Stimulated activated CD8-positive, alpha-beta memory T cell treated with anti-CD3 and anti-CD28 coated beads, Interleukin-4, amount 100 ng/mL, for 4 hours (primary cell): ENCODE measurements around the gene ABTB1.

Experiments used
- DNase-seq, 2 donors: peaks; one replicate each; pipeline ENCODE4 v3.0.0-alpha.2; 2020; ENCODE audit warnings: low read depth in 2 of 2, low spot score in 1 of 2

ABTB1 gene

GRCh38 chr3:127718245-127718915 lies 45.6 kb downstream of the ABTB1 start:
- no peak for DNase-seq

DNA sequence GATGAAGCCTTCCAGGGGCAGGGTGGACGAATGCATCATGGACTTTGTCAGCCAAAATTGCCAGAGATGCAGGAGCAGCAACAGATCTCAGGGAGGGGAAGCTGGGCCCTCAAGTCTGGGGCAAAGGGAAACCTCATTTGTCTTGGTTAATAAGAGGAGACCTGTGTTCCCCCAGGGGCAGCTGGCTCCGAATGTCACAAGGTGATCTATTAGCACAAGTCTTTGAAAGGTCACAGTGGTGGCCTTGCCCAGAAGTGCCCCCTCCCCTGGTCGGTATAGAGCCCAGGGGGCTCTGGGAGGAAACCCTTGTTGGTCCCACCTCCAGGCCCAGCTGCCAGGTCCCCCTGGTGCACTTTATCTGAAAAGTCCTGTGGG lies 46.2 kb downstream of the ABTB1 start:
- no peak for DNase-seq

DNA sequence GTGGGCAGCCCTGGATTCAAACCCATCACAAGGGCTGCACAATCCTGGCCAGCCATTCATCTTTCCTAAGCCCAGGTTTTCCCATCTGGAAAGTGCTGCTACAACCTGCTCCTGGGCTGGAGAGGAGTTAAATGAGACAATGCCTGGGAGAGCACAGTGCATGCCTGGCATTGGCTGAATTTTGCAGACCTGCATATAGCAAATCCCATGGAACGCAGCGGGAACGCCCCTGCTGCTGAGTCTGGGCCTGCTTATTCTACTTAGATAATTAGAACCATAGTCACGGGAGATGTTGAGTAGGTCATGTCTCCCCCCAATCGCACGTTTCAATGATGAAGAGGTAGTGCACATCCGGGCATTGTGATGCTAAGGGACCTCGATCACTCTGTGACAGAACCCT lies 46.6 kb downstream of the ABTB1 start:
- DNase-seq, result no peak

DNA sequence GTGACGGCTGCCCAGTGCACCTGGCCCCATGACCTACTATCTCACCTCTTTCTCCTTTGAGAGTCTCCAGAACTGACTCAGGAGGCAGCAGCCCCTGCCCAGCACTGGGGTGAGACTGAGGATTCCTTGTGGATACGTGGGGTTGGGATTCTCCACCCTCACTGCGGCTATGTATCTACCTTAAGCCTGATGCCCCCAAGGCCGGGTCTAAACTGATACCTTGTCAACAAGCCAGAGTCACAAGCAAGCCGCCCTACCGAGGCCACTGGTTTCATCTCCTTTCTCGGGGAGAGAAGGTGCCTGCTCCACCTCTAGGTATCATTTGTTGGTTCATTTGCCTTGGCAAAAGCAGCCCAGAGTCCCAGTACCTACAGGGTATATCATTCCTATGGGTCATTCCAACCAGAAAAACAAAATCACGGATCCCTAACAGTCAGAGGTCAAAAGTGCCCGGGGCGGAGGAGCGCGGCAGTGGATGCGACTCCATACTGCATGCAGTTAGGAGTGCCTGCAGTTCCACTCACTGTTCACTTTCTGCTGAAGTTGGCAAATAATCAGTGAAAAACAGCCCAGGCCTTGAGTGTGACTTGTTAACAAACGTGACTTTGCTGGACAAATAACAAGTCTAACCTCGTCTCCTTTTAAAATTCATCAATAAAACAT lies 47.5 kb downstream of the ABTB1 start:
- no peak for DNase-seq

DNA sequence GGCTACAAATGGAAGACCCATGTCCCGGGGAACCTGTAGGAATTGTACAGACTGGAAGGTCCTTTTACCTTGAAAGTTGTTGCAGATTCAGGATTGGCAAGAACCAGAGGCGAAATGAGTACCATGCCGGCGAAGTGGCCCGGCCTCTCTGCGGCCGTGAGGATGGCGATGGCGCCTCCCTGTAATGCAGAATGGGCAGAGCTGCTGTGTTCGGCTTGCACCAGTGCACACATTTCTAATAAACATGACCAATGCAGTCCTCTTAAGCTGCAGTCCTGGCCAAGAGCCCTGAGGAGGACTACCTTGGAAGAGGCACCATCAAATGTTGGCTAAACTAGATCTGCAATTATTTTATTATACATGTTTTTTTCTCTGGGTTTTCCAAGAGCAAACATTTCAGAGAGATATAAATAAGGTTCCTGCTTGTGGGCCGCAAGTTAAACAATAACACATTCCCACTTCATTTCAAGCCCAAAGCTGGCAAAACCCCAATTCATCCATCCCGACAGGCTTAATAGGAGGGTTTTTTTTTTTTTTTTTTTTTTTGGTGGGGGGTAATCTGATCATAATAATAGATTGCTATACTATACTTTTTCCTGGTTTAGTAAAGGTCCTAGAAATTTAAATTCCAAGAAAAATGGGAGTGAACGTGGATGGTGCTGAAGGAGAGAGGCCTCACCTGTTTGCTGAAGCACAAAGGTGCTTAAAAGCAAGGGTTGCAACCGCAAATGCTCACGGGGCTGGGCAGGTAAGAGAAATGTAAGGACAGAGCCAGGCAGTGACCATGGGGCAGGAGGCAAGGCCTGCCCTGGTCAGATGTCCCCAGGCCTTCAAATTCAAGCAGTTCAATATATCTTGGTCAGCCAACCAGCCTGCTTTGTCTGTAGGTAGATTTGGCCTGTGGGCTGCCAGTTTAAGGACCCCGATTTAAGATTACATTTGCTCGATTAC lies 48.5 kb downstream of the ABTB1 start:
- DNase-seq, result no peak

DNA sequence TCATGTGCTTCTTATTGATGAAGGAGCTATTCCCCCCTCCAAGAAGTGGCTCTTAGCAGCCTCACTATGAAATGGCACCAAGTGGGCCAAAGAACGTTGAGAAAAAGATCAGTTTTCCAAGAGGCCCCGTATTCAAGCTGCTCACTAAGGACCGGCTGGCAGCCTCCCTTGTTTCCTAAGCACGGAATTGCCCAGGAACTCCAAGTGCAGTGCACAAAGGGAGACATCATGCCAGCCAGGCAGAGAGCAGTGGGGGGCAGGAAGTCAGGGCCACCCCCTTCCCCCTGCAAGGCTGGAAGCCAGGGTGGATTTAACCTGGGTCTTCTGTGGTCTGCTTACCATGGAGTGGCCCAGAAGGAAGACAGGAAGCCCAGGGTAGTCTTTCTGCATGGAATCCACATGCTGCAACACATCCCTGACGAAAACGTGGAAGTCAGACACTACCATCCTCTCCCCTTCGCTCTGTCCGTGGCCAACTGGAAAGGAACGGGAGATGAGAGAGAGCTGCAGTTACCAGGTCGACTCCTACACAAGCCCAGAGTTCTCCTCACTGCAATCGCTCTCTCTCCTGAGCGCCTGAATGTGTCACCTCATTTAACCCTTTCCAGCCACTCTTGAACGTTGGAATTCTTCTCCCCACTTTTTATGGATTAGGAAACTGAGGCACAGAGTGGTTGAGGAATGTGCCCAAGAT lies 49.5 kb downstream of the ABTB1 start:
- no peak for DNase-seq

DNA sequence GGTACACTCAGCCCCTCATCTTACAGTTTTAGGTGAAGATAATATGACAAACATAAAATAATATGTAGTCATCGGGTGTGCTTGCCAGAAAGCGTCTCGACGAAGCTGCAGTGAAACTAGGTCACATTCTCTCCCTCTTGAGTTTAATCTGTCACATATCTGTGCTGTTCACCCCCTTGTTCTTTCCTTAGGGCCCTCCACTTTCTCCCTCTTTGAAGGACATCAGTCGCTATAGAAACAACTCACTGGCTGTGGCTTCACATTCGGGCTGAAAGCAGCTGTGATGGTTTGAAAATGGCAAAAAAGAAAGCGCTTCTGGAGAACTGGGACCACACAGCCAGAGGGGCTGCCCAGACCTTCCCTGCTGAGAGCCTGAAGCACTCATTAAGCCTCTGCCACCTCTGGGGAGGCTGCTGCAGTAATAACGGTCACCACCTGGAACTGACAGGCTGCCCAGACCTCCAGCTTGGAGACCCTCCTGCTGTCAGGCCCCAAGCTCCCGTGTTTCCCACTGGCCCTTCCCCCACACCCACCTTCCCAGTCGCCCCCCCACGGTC lies 50.3 kb downstream of the ABTB1 start:
- DNase-seq, result no peak

GRCh38 chr3:127726894-127727293 lies 54.1 kb downstream of the ABTB1 start:
- DNase-seq, result no peak

GRCh38 chr3:127728417-127729015 lies 55.8 kb downstream of the ABTB1 start:
- DNase-seq, result no peak

DNA sequence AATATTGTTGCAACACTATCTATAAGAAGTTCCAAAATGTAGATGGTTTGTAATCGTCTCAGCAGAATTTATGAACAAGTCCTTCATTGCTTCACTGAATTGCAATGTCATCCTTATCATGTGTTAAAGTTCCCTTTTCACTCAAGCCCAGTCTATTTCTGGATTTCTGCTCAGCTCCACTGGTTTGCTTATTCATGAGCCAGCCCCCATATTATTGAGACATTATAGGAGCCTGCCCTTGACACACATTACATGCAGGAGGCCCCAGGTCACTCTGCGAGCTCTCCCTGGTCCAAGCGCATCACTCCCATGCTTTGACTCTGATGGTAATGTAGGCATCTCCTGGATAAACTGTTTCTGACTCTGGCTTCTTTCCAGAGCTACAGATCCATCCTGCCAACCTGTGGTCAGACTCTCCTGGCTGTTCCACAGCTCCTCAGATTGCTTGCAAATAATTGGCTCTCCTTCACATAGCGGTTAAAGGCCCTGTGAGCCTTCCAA lies 56.9 kb downstream of the ABTB1 start:
- no peak for DNase-seq

GRCh38 chr3:127730171-127730570 lies 57.4 kb downstream of the ABTB1 start:
- DNase-seq, result no peak
